ENCODE results near the gene RAB5B. TPM values are rescaled to one million over a fixed set of nuclear protein-coding genes. Genes with fewer than 3 reads are reported as not detected.
A peak's percentile ranks its signal among the peaks of the same experiment; 100 is the strongest.

Gene RAB5B
- total RNA-seq, 1 experiment from 2014 or later: 55.0 TPM

- TF ChIP-seq KAT7 (CRISPR knock-in tag; IDR thresholded peaks at IDR 0.05; ENCODE audit: borderline replicate concordance) (0 out of 2 replicates have a peak, but pooled peaks have one; percentile 18), ZMAT4 (CRISPR knock-in tag; IDR thresholded peaks at IDR 0.05) (no peak), MAX (CRISPR knock-in tag; IDR thresholded peaks at IDR 0.05) (no peak; the same call in 1 of the 2 replicates), RORB (CRISPR knock-in tag; IDR thresholded peaks at IDR 0.05) (no peak), ZNF532 (CRISPR knock-in tag; IDR thresholded peaks at IDR 0.05; ENCODE audit: borderline replicate concordance) (no peak), ZNF138 (CRISPR knock-in tag; conservative IDR thresholded peaks at IDR 0.05) (no peak), NR3C1 (CRISPR knock-in tag; conservative IDR thresholded peaks at IDR 0.05; ENCODE audit: low read depth) (no peak), ELF4 (CRISPR knock-in tag; IDR thresholded peaks at IDR 0.05; ENCODE audit: low read depth) (peak; percentile 86; the same call in 1 of the 2 replicates), MYBL2 (CRISPR knock-in tag; IDR thresholded peaks at IDR 0.05) (no peak), ETV6 (CRISPR knock-in tag; IDR thresholded peaks at IDR 0.05) (no peak), SMAD3 (CRISPR knock-in tag; IDR thresholded peaks at IDR 0.05; ENCODE audit: borderline replicate concordance) (peak; percentile 12; the same call in 1 of the 2 replicates), TEAD4 (CRISPR knock-in tag; IDR thresholded peaks at IDR 0.05) (no peak), USF2 (CRISPR knock-in tag; IDR thresholded peaks at IDR 0.05) (no peak), ERG (CRISPR knock-in tag; IDR thresholded peaks at IDR 0.05) (no peak), FOXP4 (CRISPR knock-in tag; IDR thresholded peaks at IDR 0.05) (no peak), ATF1 (CRISPR knock-in tag; IDR thresholded peaks at IDR 0.05) (peak; percentile 84; the same call in 1 of the 2 replicates), ARID4B (CRISPR knock-in tag; IDR thresholded peaks at IDR 0.05; ENCODE audit: borderline replicate concordance) (peak; percentile 91), ZSCAN18 (CRISPR knock-in tag; IDR thresholded peaks at IDR 0.05) (no peak), ZNF219 (CRISPR knock-in tag; IDR thresholded peaks at IDR 0.05; ENCODE audit: borderline replicate concordance) (no peak), NR1H2 (CRISPR knock-in tag; IDR thresholded peaks at IDR 0.05) (no peak; the same call in 1 of the 2 replicates), HMGA2 (CRISPR knock-in tag; IDR thresholded peaks at IDR 0.05) (no peak)
Measured at GRCh38 chr12:55927588-55928502, 46.0 kb upstream of the RAB5B start, which contains the start of gene PYM1 (continued).

Measured in WTC11 (cell line).